HepG2 (cell line): ENCODE data around the gene AGAP1. TPM values are rescaled to one million over a fixed set of nuclear protein-coding genes. Genes with fewer than 3 reads are reported as not detected.
A peak's percentile ranks its signal among the peaks of the same experiment; 100 is the strongest.

ENCODE experiments used
- ATAC-seq: fragments of 200-7000 bp; cut with Tn5 transposase; 3 replicates; pipeline ENCODE4 v1.9.1; 2020; ENCODE audit warnings: mild to moderate bottlenecking, moderate library complexity
- BruUV-seq: library from RNA; stranded (reverse); fragments of 400-500 nt; replicated peaks from 2 replicates; lab custom pipeline; 2021; lab: Mats Ljungman, UMichigan
- CTCF ChIA-PET: fragments of 300-600 bp; formaldehyde crosslinking; extraction: SDS; loops from one replicate; lab custom pipeline; 2021; ENCODE audit warnings: low total read pairs, inconsistent platforms, low intra/inter-chr PET ratio; lab: Yijun Ruan, JAX
- POLR2A ChIA-PET: fragments of 350-600 bp; sonication (Branson Sonifier 250); formaldehyde crosslinking; loops from one replicate; lab custom pipeline; 2020; ENCODE audit warnings: antibody characterized with exemption, inconsistent platforms; lab: Yijun Ruan, JAX
- DNase-seq: peaks from one replicate; pipeline ENCODE4 v3.0.0-alpha.2; 2015; ENCODE audit warnings: low spot score
- FAIRE-seq: peaks from 3 replicates; lab custom pipeline; 2011; peaks lifted over from hg19 to GRCh38; lab: Jason Lieb, UNC
- H2AFZ ChIP-seq: one replicate; pipeline ENCODE4 v1.6.1; 2011; ENCODE audit warnings: low read length, inconsistent platforms
- H3K27ac ChIP-seq: fragments of 300-600 bp; 3 replicates; pipeline ENCODE4 v1.8.0; 2011; ENCODE audit warnings: mixed run types, mild to moderate bottlenecking, mixed read lengths, low read length, inconsistent platforms; ENCODE audit not compliant: insufficient read depth; ENCODE audit errors: extremely low read length
- H3K27me3 ChIP-seq, 2 experiments: fragments of 200-600 bp in 1 of 2; 2 replicates in 1 of 2; 3 replicates in 1 of 2; pipeline versions ENCODE4 v1.6.0 to v1.8.0; 2011; ENCODE audit warnings: low read length in 2 of 2, mild to moderate bottlenecking in 2 of 2, moderate library complexity in 2 of 2, inconsistent platforms in 1 of 2; ENCODE audit not compliant: insufficient read depth in 2 of 2, control insufficient read depth in 1 of 2
- H3K36me3 ChIP-seq, 2 experiments: fragments of 200-600 bp in 1 of 2; replicated peaks in 1 of 2; 2 replicates in 1 of 2; 3 replicates in 1 of 2; pipeline versions ENCODE4 v1.5.1 to v1.8.0; 2011; ENCODE audit warnings: low read length in 2 of 2, inconsistent platforms in 1 of 2; ENCODE audit not compliant: insufficient read depth in 2 of 2, control insufficient read depth in 1 of 2
- H3K4me1 ChIP-seq: 2 replicates; pipeline ENCODE4 v1.5.1; 2012; ENCODE audit warnings: low read length, inconsistent platforms; ENCODE audit not compliant: insufficient read depth
- H3K4me2 ChIP-seq: 2 replicates; pipeline ENCODE4 v1.6.0; 2011; ENCODE audit warnings: low read depth, low read length, inconsistent platforms
- H3K4me3 ChIP-seq, 3 experiments: fragments of 200-600 bp in 1 of 3; sonication (generic), shearing (Covaris generic) in 1 of 3; replicated peaks in 1 of 3; 2 replicates each; pipeline ENCODE4 v1.5.1; 2011 to 2016; ENCODE audit warnings: low read length in 3 of 3, inconsistent platforms in 2 of 3, low read depth in 2 of 3, mild to moderate bottlenecking in 2 of 3, control low read depth in 1 of 3, mixed read lengths in 1 of 3; ENCODE audit not compliant: insufficient read depth in 1 of 3
- H3K79me2 ChIP-seq: one replicate; pipeline ENCODE4 v1.6.1; 2011; ENCODE audit warnings: low read length, inconsistent platforms; ENCODE audit not compliant: insufficient read depth
- H3K9ac ChIP-seq: 2 replicates; pipeline ENCODE4 v1.6.0; 2011; ENCODE audit warnings: mild to moderate bottlenecking, low read depth, low read length, inconsistent platforms; ENCODE audit not compliant: insufficient read depth
- H3K9me3 ChIP-seq: 2 replicates; pipeline ENCODE4 v1.5.1; 2012; ENCODE audit warnings: mild to moderate bottlenecking, low read length
- H4K20me1 ChIP-seq: 2 replicates; pipeline ENCODE4 v1.6.0; 2011; ENCODE audit warnings: inconsistent platforms, mild to moderate bottlenecking, low read length, moderate library complexity; ENCODE audit not compliant: insufficient read depth
- ETV6 ChIP-seq: sonication (generic); formaldehyde crosslinking; conservative IDR thresholded peaks from 2 replicates; pipeline ENCODE4 v1.4.0; 2020; ENCODE audit warnings: missing genetic modification reagents
- IRF2 ChIP-seq: IDR thresholded peaks from 2 replicates; pipeline ENCODE4 v1.6.1; 2018; ENCODE audit warnings: missing genetic modification reagents, missing compliant biosample characterization
- MAFK ChIP-seq, 2 experiments: IDR thresholded peaks in 1 of 2; conservative IDR thresholded peaks in 1 of 2; 2 replicates each; pipeline ENCODE4 v1.6.1; 2011; ENCODE audit warnings: improper control_type of control experiment in 2 of 2, low read length in 2 of 2
- RBAK ChIP-seq: sonication (generic); formaldehyde crosslinking; IDR thresholded peaks from 2 replicates; pipeline ENCODE4 v1.5.1; 2020; ENCODE audit warnings: mild to moderate bottlenecking, missing genetic modification reagents
- WIZ ChIP-seq: sonication (generic); formaldehyde crosslinking; IDR thresholded peaks from 2 replicates; pipeline ENCODE4 v1.5.1; 2020; ENCODE audit warnings: mild to moderate bottlenecking, missing genetic modification reagents
- ZFP82 ChIP-seq: sonication (generic); formaldehyde crosslinking; IDR thresholded peaks from 2 replicates; pipeline ENCODE4 v1.5.1; 2020; ENCODE audit warnings: mild to moderate bottlenecking, missing genetic modification reagents, borderline replicate concordance
- ZNF350 ChIP-seq: sonication (generic); formaldehyde crosslinking; IDR thresholded peaks from 2 replicates; pipeline ENCODE4 v1.4.0; 2020; ENCODE audit warnings: mild to moderate bottlenecking, low read depth, missing genetic modification reagents, borderline replicate concordance
- ZNF616 ChIP-seq: sonication (generic); formaldehyde crosslinking; IDR thresholded peaks from 2 replicates; pipeline ENCODE4 v1.5.0; 2020; ENCODE audit warnings: low read depth, mild to moderate bottlenecking, missing genetic modification reagents
- ZNF773 ChIP-seq: sonication (generic); formaldehyde crosslinking; IDR thresholded peaks from 2 replicates; pipeline ENCODE4 v1.4.0; 2020; ENCODE audit warnings: missing genetic modification reagents, borderline replicate concordance
- ZNF776 ChIP-seq: sonication (generic); formaldehyde crosslinking; IDR thresholded peaks from 2 replicates; pipeline ENCODE4 v1.4.0; 2020; ENCODE audit warnings: mild to moderate bottlenecking, missing genetic modification reagents
- WGBS: methylation state at CpG from one replicate; pipeline ENCODE4 v1.1.6; 2017; ENCODE audit warnings: low lambda C conversion rate; 5-methylcytosine and 5-hydroxymethylcytosine counted together
- in situ Hi-C: cut with HindIII; loops from 2 replicates; pipeline ENCODE4 v1.10.0; 2017; ENCODE audit warnings: low pct_unique_long_range_greater_than_20kb; ENCODE audit not compliant: extremely low pct_ligation_motif_present
- intact Hi-C: fragments of 100-400 bp; cut with micrococcal nuclease; formaldehyde crosslinking; loops from one replicate; pipeline ENCODE4 v1.10.0; 2022; ENCODE audit not compliant: unreplicated experiment
- polyA plus RNA-seq, 8 experiments: library from polyadenylated mRNA; depleted of rRNA in 3 of 8; stranded (reverse) in 7 of 8; unstranded in 1 of 8; fragments of >200 nt; fragmentation: Illumina TruSeq in 4 of 8; extraction: Trizol in 4 of 8; gene quantifications; 2 replicates each; pipeline versions ENCODE4 v1.2.1 to v1.2.3, GENCODE V29; 2011 to 2016; ENCODE audit warnings: low read depth in 4 of 8, missing spikeins in 1 of 8, mixed read lengths in 1 of 8; ENCODE audit not compliant: insufficient read depth in 1 of 8
- total RNA-seq, 5 experiments: library from RNA; depleted of rRNA; stranded (reverse); fragments of >200 nt; fragmentation: Illumina TruSeq; extraction: Trizol; gene quantifications; 2 replicates each; pipeline ENCODE4 v1.2.3, GENCODE V29; 2016; ENCODE audit warnings: low read depth in 1 of 5

AGAP1 gene
- total and polyA plus RNA-seq, 2 of the 13 experiments (the other 11 are each of a cell fraction or from before 2014, with no cell fraction given): 21.2 to 32.7 TPM

GRCh38 chr2:235844561-235844960, 350.7 kb downstream of the AGAP1 start (continued):
- no peak for TF ChIP-seq ZFP82 (CRISPR knock-in tag)
- no peak for TF ChIP-seq IRF2 (CRISPR knock-in tag)
- TF ChIP-seq ZNF773 (CRISPR knock-in tag): no peak
- TF ChIP-seq ZNF616 (CRISPR knock-in tag): no peak
- no peak for TF ChIP-seq ZNF350 (CRISPR knock-in tag)
- TF ChIP-seq ZNF776 (CRISPR knock-in tag): no peak
- TF ChIP-seq, all 625 proteins: peak for 0

- DNase-seq (no peak), ATAC-seq (no peak), FAIRE-seq (no peak)
- Histone ChIP-seq H3K36me3 (peaks cover 0 to 2% of the 10 kb centered on the region in 2 experiments; a peak in 3 of 5 replicates), H3K79me2 (no peaks in the 10 kb centered on the region), H3K27ac (no peak overlapping the region), H3K27me3 (no peaks in the 10 kb centered on the region), H3K4me2 (no peak overlapping the region), H3K4me3 (no peak overlapping the region), H3K9ac (no peak overlapping the region), H3K4me1 (no peaks in the 10 kb centered on the region), H2AFZ (no peak overlapping the region), H4K20me1 (no peaks in the 10 kb centered on the region; the same call in 1 of the 2 replicates), H3K9me3 (no peaks in the 10 kb centered on the region)
- in situ Hi-C loops (no loop called here), intact Hi-C loops (no loop called here)
- ChIA-PET CTCF (no interaction called here), POLR2A (no interaction called here)
- WGBS: 90% methylated on average over 5 of the region's 6 CpGs
- no peak for TF ChIP-seq ETV6 (CRISPR knock-in tag)
- peak in 1 of 2 experiments; percentile 61; a peak in 2 of 4 replicates for TF ChIP-seq MAFK (conservative IDR thresholded peaks at IDR 0.05 in 1 of 2, IDR thresholded peaks at IDR 0.05 in 1 of 2; ENCODE audit: low read length in 2 of 2)
- TF ChIP-seq WIZ (CRISPR knock-in tag): no peak
- TF ChIP-seq RBAK (CRISPR knock-in tag): no peak
- BruUV-seq: no TSS peak
Observed at GRCh38 chr2:235845245-235845644, 351.4 kb downstream of the AGAP1 start.
